HEK293 (cell line): ENCODE measurements around the gene BRCC3.

Experiments
- TCF7L2 ChIP-seq: IDR thresholded peaks from 2 replicates; pipeline ENCODE4 v1.6.1; 2011; ENCODE audit warnings: low read depth, mild to moderate bottlenecking, inconsistent platforms, low read length, moderate library complexity, borderline replicate concordance
- ZBTB17 ChIP-seq: fragments of 450-650 bp; formaldehyde crosslinking; IDR thresholded peaks from 2 replicates; pipeline ENCODE4 v1.5.1; 2016; ENCODE audit warnings: missing biosample characterization, missing genetic modification characterization
- ZNF140 ChIP-seq: fragments of 450-650 bp; formaldehyde crosslinking; IDR thresholded peaks from 2 replicates; pipeline ENCODE4 v1.5.1; 2016; ENCODE audit warnings: missing biosample characterization, missing genetic modification characterization
- ZNF391 ChIP-seq: fragments of 450-650 bp; formaldehyde crosslinking; IDR thresholded peaks from 2 replicates; pipeline ENCODE4 v1.5.1; 2016; ENCODE audit warnings: low read depth, missing biosample characterization, missing genetic modification characterization, borderline replicate concordance
- ZNF404 ChIP-seq: fragments of 450-650 bp; formaldehyde crosslinking; IDR thresholded peaks from 2 replicates; pipeline ENCODE4 v1.5.1; 2017; ENCODE audit warnings: missing biosample characterization, missing genetic modification characterization
- ZNF510 ChIP-seq: fragments of 450-650 bp; formaldehyde crosslinking; IDR thresholded peaks from 2 replicates; pipeline ENCODE4 v1.5.1; 2018; ENCODE audit warnings: mild to moderate bottlenecking, missing genetic modification characterization, missing biosample characterization; ENCODE audit not compliant: insufficient replicate concordance
- ZNF777 ChIP-seq: fragments of 450-650 bp; formaldehyde crosslinking; IDR thresholded peaks from 2 replicates; pipeline ENCODE4 v1.5.1; 2017; ENCODE audit warnings: missing biosample characterization, missing genetic modification characterization, borderline replicate concordance
- TF ChIP-seq, protein P1 (sequence below): fragments of 450-650 bp; formaldehyde crosslinking; IDR thresholded peaks from 2 replicates; pipeline ENCODE4 v1.5.1; 2016; ENCODE audit warnings: missing biosample characterization, missing genetic modification characterization
- TF ChIP-seq, protein P2 (sequence below): fragments of 450-650 bp; formaldehyde crosslinking; IDR thresholded peaks from 2 replicates; pipeline ENCODE4 v1.5.1; 2017; ENCODE audit warnings: missing biosample characterization, missing genetic modification characterization
- TF ChIP-seq, protein P3 (sequence below): fragments of 450-650 bp; formaldehyde crosslinking; IDR thresholded peaks from 2 replicates; pipeline ENCODE4 v1.5.1; 2016; ENCODE audit warnings: missing biosample characterization, missing genetic modification characterization
- TF ChIP-seq, protein P4 (sequence below): fragments of 450-650 bp; formaldehyde crosslinking; IDR thresholded peaks from 2 replicates; pipeline ENCODE4 v1.5.1; 2016; ENCODE audit warnings: missing biosample characterization, missing genetic modification characterization
- TF ChIP-seq, protein P5 (sequence below): fragments of 450-650 bp; formaldehyde crosslinking; optimal IDR thresholded peaks from 2 replicates; pipeline ENCODE3; 2016; ENCODE audit warnings: missing biosample characterization, mild to moderate bottlenecking, missing genetic modification characterization

DNA sequence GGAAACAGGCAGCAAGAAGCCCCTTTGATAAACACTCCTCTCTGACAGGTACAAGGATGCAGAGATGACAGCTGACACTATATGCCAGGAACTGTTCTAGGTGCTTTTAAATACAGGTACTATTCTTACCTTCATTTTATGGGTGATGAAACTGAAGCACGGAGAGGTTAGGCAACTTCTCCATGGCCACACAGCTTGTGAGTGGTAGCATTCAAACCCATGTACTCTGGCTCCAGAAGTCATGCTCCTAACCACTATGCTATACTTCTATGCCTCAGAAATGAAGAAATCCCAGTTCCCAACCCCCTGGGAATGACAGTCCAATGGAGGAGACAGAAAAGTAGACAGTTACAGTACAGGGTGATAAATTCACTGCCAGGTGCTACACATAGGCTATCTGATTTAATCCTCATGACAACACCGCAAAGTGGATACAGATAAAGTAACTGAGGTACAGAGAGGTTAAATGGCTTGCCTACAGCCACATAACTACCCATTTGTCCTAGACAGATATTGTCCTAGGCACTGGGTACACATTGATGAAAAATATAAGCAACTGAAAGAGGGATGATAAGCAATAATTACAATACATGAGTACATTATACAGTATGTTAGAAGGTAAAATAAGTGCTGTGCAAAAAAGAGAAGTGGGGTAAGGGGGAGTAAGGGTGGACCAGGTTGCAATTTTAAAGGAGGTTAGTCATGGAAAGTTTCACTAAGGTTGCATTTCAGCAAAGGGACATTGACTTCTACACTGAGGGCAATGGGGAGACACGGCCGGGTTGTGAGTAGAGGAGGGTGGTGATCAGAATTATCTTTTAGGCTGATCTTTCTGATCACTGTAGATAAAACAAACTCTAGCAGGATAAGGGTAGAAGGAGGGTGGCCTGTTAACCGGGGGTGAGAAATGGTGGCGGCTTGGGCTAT lies 47.1 kb upstream of the BRCC3 start:
- TF ChIP-seq, protein P1, sequence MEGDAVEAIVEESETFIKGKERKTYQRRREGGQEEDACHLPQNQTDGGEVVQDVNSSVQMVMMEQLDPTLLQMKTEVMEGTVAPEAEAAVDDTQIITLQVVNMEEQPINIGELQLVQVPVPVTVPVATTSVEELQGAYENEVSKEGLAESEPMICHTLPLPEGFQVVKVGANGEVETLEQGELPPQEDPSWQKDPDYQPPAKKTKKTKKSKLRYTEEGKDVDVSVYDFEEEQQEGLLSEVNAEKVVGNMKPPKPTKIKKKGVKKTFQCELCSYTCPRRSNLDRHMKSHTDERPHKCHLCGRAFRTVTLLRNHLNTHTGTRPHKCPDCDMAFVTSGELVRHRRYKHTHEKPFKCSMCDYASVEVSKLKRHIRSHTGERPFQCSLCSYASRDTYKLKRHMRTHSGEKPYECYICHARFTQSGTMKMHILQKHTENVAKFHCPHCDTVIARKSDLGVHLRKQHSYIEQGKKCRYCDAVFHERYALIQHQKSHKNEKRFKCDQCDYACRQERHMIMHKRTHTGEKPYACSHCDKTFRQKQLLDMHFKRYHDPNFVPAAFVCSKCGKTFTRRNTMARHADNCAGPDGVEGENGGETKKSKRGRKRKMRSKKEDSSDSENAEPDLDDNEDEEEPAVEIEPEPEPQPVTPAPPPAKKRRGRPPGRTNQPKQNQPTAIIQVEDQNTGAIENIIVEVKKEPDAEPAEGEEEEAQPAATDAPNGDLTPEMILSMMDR (tag by site-specific recombination), result no peak
- no peak for TF ChIP-seq ZNF510 (tag by site-specific recombination)
- no peak for TF ChIP-seq ZNF404
- no peak for TF ChIP-seq ZBTB17 (tag by site-specific recombination)
- no peak for TF ChIP-seq ZNF391 (tag by site-specific recombination)
- TF ChIP-seq, protein P2, sequence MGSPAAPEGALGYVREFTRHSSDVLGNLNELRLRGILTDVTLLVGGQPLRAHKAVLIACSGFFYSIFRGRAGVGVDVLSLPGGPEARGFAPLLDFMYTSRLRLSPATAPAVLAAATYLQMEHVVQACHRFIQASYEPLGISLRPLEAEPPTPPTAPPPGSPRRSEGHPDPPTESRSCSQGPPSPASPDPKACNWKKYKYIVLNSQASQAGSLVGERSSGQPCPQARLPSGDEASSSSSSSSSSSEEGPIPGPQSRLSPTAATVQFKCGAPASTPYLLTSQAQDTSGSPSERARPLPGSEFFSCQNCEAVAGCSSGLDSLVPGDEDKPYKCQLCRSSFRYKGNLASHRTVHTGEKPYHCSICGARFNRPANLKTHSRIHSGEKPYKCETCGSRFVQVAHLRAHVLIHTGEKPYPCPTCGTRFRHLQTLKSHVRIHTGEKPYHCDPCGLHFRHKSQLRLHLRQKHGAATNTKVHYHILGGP (tag by site-specific recombination), result no peak
- no peak for TF ChIP-seq ZNF777
- TF ChIP-seq, protein P3, sequence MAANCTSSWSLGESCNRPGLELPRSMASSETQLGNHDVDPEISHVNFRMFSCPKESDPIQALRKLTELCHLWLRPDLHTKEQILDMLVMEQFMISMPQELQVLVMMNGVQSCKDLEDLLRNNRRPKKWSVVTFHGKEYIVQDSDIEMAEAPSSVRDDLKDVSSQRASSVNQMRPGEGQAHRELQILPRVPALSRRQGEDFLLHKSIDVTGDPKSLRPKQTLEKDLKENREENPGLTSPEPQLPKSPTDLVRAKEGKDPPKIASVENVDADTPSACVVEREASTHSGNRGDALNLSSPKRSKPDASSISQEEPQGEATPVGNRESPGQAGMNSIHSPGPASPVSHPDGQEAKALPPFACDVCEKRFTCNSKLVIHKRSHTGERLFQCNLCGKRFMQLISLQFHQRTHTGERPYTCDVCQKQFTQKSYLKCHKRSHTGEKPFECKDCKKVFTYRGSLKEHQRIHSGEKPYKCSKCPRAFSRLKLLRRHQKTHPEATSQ (tag by site-specific recombination), result no peak
- TF ChIP-seq, protein P4, sequence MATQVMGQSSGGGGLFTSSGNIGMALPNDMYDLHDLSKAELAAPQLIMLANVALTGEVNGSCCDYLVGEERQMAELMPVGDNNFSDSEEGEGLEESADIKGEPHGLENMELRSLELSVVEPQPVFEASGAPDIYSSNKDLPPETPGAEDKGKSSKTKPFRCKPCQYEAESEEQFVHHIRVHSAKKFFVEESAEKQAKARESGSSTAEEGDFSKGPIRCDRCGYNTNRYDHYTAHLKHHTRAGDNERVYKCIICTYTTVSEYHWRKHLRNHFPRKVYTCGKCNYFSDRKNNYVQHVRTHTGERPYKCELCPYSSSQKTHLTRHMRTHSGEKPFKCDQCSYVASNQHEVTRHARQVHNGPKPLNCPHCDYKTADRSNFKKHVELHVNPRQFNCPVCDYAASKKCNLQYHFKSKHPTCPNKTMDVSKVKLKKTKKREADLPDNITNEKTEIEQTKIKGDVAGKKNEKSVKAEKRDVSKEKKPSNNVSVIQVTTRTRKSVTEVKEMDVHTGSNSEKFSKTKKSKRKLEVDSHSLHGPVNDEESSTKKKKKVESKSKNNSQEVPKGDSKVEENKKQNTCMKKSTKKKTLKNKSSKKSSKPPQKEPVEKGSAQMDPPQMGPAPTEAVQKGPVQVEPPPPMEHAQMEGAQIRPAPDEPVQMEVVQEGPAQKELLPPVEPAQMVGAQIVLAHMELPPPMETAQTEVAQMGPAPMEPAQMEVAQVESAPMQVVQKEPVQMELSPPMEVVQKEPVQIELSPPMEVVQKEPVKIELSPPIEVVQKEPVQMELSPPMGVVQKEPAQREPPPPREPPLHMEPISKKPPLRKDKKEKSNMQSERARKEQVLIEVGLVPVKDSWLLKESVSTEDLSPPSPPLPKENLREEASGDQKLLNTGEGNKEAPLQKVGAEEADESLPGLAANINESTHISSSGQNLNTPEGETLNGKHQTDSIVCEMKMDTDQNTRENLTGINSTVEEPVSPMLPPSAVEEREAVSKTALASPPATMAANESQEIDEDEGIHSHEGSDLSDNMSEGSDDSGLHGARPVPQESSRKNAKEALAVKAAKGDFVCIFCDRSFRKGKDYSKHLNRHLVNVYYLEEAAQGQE (tag by site-specific recombination), result no peak
- TF ChIP-seq, protein P5, sequence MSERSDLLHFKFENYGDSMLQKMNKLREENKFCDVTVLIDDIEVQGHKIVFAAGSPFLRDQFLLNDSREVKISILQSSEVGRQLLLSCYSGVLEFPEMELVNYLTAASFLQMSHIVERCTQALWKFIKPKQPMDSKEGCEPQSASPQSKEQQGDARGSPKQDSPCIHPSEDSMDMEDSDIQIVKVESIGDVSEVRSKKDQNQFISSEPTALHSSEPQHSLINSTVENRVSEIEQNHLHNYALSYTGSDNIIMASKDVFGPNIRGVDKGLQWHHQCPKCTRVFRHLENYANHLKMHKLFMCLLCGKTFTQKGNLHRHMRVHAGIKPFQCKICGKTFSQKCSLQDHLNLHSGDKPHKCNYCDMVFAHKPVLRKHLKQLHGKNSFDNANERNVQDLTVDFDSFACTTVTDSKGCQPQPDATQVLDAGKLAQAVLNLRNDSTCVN, result no peak
- TF ChIP-seq TCF7L2, result no peak
- TF ChIP-seq ZNF140 (tag by site-specific recombination), result no peak
